ENCODE data around the gene IQCM. TPM values are rescaled to one million over a fixed set of nuclear protein-coding genes. Genes with fewer than 3 reads are reported as not detected.

The IQCM gene
- total RNA-seq, 1 experiment from 2014 or later: not detected

GRCh38 chr4:149493492-149493891, 322.2 kb downstream of the IQCM start:
- TF ChIP-seq SIN3A (IDR thresholded peaks at IDR 0.05; ENCODE audit: borderline replicate concordance, insufficient read depth, low read depth, low read length): no peak
- TF ChIP-seq REST (IDR thresholded peaks at IDR 0.05; ENCODE audit: insufficient read depth in 1 of 2, low read depth in 2 of 2, low read length in 1 of 2): no peak
- TF ChIP-seq POLR2AphosphoS5 (IDR thresholded peaks at IDR 0.05; ENCODE audit: low read depth, low read length): no peak
- no peak for TF ChIP-seq CTCF (IDR thresholded peaks at IDR 0.05)
- no peak for TF ChIP-seq TCF7L2 (IDR thresholded peaks at IDR 0.05; ENCODE audit: low read depth, low read length)
- in situ Hi-C loops (cut with HindIII; ENCODE audit: low pct_unique_long_range_greater_than_20kb, low sequenced_read_pairs): no loop called here
- H3K27ac ChIP-seq (ENCODE audit: low read length): no peak overlapping the region
- intact Hi-C loops (cut with micrococcal nuclease; ENCODE audit: unreplicated experiment): no loop called here
- H3K4me1 ChIP-seq (ENCODE audit: control insufficient read depth, insufficient read depth, low read length): no peaks in the 10 kb centered on the region
- H3K9me3 ChIP-seq (ENCODE audit: control insufficient read depth, insufficient read depth, low read depth, low read length): no peaks in the 10 kb centered on the region
- no peaks in the 10 kb centered on the region for H3K27me3 ChIP-seq (ENCODE audit: control insufficient read depth, insufficient read depth, low read length)
- ChIA-PET POLR2A (no interaction called here), CTCF (no interaction called here)
- DNase-seq (ENCODE audit: low read depth, low spot score): no peak
- ATAC-seq: no peak
- H3K4me3 ChIP-seq (ENCODE audit: low read depth in 2 of 2, low read length in 2 of 2): no peak overlapping the region
- no peaks in the 10 kb centered on the region for H3K36me3 ChIP-seq (ENCODE audit: control insufficient read depth, insufficient read depth, low read length)
- BruUV-seq (replicated peaks): no TSS peak

- Histone ChIP-seq H3K27ac (ENCODE audit: low read length) (no peak overlapping the region), H3K9me3 (ENCODE audit: control insufficient read depth, insufficient read depth, low read depth, low read length) (no peaks in the 10 kb centered on the region), H3K36me3 (ENCODE audit: control insufficient read depth, insufficient read depth, low read length) (no peaks in the 10 kb centered on the region), H3K27me3 (ENCODE audit: control insufficient read depth, insufficient read depth, low read length) (no peaks in the 10 kb centered on the region), H3K4me1 (ENCODE audit: control insufficient read depth, insufficient read depth, low read length) (no peaks in the 10 kb centered on the region), H3K4me3 (ENCODE audit: low read depth in 2 of 2, low read length in 2 of 2) (no peak overlapping the region)
- BruUV-seq (replicated peaks): no TSS peak
- intact Hi-C loops (cut with micrococcal nuclease; ENCODE audit: unreplicated experiment): no loop called here
- TF ChIP-seq SIN3A (IDR thresholded peaks at IDR 0.05; ENCODE audit: borderline replicate concordance, insufficient read depth, low read depth, low read length): no peak
- no peak for TF ChIP-seq TCF7L2 (IDR thresholded peaks at IDR 0.05; ENCODE audit: low read depth, low read length)
- no peak for TF ChIP-seq POLR2AphosphoS5 (IDR thresholded peaks at IDR 0.05; ENCODE audit: low read depth, low read length)
- TF ChIP-seq CTCF (IDR thresholded peaks at IDR 0.05): no peak
- TF ChIP-seq REST (IDR thresholded peaks at IDR 0.05; ENCODE audit: insufficient read depth in 1 of 2, low read depth in 2 of 2, low read length in 1 of 2): no peak
- in situ Hi-C loops (cut with HindIII; ENCODE audit: low pct_unique_long_range_greater_than_20kb, low sequenced_read_pairs): no loop called here
- CTCF ChIA-PET: no interaction called here
- POLR2A ChIA-PET: no interaction called here
- ATAC-seq (no peak), DNase-seq (ENCODE audit: low read depth, low spot score) (no peak)
Observed at GRCh38 chr4:149489321-149489720, 326.3 kb downstream of the IQCM start.
